Uterus (tissue), 2 donors: ENCODE results near the gene STK25.

Experiments
- CTCF ChIP-seq, 4 experiments: fragments of 200-600 bp in 2 of 4; fragments of 450-650 bp in 2 of 4; sonication (generic) in 2 of 4; IDR thresholded peaks; one replicate each; pipeline ENCODE4 v1.5.1; 2016 to 2019; ENCODE audit warnings: antibody characterized with exemption in 4 of 4, mild to moderate bottlenecking in 2 of 4, moderate library complexity in 1 of 4
- POLR2A ChIP-seq, 2 donors: fragments of 450-650 bp; IDR thresholded peaks; one replicate each; pipeline ENCODE4 v1.6.1; 2016; ENCODE audit warnings: antibody characterized with exemption in 2 of 2, mild to moderate bottlenecking in 1 of 2, moderate library complexity in 1 of 2

GRCh38 chr2:241530571-241530970, 22.2 kb upstream of the STK25 start:
- no peak for TF ChIP-seq CTCF (IDR thresholded peaks at IDR 0.05)
- TF ChIP-seq POLR2A (IDR thresholded peaks at IDR 0.05): no peak
